ENCODE results near the gene TSEN15.

DNA sequence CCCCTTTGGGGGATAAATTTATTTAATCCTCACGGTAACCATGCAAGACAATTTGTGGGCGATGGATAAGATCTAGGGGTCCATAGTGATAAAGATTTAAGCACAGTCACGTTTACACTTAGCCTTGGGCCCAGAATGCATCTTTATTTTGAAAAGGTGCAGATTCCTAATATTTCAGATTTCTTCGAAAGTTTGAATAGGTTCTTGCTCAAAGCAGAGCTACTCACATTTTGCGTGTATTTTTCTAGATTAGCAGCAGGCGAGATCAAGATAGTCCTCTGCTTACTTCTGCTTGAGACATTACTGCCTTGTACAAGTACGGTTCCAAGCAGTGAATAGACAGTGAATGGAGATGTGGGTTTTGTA, 647 bp downstream of the TSEN15 start:
- TF ChIP-seq, protein P1, sequence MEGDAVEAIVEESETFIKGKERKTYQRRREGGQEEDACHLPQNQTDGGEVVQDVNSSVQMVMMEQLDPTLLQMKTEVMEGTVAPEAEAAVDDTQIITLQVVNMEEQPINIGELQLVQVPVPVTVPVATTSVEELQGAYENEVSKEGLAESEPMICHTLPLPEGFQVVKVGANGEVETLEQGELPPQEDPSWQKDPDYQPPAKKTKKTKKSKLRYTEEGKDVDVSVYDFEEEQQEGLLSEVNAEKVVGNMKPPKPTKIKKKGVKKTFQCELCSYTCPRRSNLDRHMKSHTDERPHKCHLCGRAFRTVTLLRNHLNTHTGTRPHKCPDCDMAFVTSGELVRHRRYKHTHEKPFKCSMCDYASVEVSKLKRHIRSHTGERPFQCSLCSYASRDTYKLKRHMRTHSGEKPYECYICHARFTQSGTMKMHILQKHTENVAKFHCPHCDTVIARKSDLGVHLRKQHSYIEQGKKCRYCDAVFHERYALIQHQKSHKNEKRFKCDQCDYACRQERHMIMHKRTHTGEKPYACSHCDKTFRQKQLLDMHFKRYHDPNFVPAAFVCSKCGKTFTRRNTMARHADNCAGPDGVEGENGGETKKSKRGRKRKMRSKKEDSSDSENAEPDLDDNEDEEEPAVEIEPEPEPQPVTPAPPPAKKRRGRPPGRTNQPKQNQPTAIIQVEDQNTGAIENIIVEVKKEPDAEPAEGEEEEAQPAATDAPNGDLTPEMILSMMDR (IDR thresholded peaks at IDR 0.05; ENCODE audit: low read depth, low read length) = no peak
- TF ChIP-seq EZH2phosphoT487 (IDR thresholded peaks at IDR 0.05; ENCODE audit: low read depth) = no peak
